ENCODE results near the gene TENM4.

DNA sequence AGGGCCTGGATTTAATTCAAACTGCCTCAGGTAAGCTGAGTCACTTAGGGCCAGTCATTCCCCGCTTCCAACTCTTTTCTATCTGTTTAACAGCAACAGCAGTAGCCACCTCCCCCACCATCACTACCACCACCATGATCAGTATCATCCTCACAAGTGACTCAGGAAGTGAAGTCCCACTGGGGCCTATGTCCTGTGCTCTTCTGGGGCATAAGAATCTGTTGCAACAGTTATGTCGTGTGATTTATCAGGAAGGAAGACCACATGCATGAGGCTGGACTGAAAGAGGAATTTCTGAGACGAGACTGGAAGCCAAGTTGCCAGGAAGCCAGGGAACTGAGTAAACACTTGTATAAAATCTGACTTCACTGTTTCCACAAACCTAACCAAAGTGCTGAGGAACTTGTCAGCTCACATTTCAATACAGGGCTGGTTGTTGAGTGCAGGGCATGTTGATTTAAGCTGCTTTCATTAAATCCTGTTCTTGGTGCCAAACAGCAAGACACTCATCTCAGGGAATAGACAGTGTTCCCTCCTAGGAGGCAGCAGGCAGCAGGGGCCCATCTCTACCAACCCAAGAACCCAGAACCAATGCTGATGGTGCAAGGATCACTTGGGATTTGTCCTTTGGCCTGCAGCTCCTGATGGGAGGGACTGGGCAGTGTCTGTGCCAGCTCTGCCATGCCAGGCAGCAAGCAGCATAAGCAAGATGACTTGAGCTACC is 639.5 kb downstream of the TENM4 start:
- TF ChIP-seq, protein P1, sequence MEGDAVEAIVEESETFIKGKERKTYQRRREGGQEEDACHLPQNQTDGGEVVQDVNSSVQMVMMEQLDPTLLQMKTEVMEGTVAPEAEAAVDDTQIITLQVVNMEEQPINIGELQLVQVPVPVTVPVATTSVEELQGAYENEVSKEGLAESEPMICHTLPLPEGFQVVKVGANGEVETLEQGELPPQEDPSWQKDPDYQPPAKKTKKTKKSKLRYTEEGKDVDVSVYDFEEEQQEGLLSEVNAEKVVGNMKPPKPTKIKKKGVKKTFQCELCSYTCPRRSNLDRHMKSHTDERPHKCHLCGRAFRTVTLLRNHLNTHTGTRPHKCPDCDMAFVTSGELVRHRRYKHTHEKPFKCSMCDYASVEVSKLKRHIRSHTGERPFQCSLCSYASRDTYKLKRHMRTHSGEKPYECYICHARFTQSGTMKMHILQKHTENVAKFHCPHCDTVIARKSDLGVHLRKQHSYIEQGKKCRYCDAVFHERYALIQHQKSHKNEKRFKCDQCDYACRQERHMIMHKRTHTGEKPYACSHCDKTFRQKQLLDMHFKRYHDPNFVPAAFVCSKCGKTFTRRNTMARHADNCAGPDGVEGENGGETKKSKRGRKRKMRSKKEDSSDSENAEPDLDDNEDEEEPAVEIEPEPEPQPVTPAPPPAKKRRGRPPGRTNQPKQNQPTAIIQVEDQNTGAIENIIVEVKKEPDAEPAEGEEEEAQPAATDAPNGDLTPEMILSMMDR (IDR thresholded peaks at IDR 0.05), result no peak
- TF ChIP-seq POLR2A (IDR thresholded peaks at IDR 0.05), result no peak

Measured in uterus (tissue), 2 donors.